Neural progenitor cell (in vitro differentiated cells): ENCODE data around the gene EIF2B5. TPM values are rescaled to one million over a fixed set of nuclear protein-coding genes. Genes with fewer than 3 reads are reported as not detected.

Experiments
- DNase-seq: peaks from one replicate; pipeline ENCODE4 v3.0.0-alpha.2; 2016; ENCODE audit warnings: low spot score
- H2AFZ ChIP-seq: fragments of 200-600 bp; sonication (generic); replicated peaks from 2 replicates; pipeline ENCODE4 v1.6.1; 2016; ENCODE audit warnings: antibody characterized with exemption
- H3F3A ChIP-seq: fragments of 200-600 bp; sonication (generic); 2 replicates; pipeline ENCODE4 v1.6.1; 2016; ENCODE audit warnings: antibody characterized with exemption, low read depth
- H3K27ac ChIP-seq: fragments of 200-600 bp; sonication (generic); 2 replicates; pipeline ENCODE4 v1.5.1; 2016; ENCODE audit warnings: mild to moderate bottlenecking
- H3K27me3 ChIP-seq: fragments of 200-600 bp; sonication (generic); 2 replicates; pipeline ENCODE4 v1.6.1; 2016; ENCODE audit warnings: mild to moderate bottlenecking, moderate library complexity
- H3K36me3 ChIP-seq: fragments of 200-600 bp; sonication (generic); 2 replicates; pipeline ENCODE4 v1.5.1; 2016
- H3K4me1 ChIP-seq: fragments of 200-600 bp; sonication (generic); 2 replicates; pipeline ENCODE4 v1.6.1; 2016; ENCODE audit warnings: mixed run types
- H3K4me2 ChIP-seq: fragments of 200-600 bp; sonication (generic); 2 replicates; pipeline ENCODE4 v1.6.1; 2016
- H3K4me3 ChIP-seq: fragments of 200-600 bp; sonication (generic); 2 replicates; pipeline ENCODE4 v1.5.1; 2016
- H3K79me2 ChIP-seq: fragments of 200-600 bp; sonication (generic); 2 replicates; pipeline ENCODE4 v1.6.1; 2016; ENCODE audit warnings: low read depth
- H3K9ac ChIP-seq: fragments of 200-600 bp; sonication (generic); 2 replicates; pipeline ENCODE4 v1.6.1; 2016
- H3K9me3 ChIP-seq: fragments of 200-600 bp; sonication (generic); 2 replicates; pipeline ENCODE4 v1.5.1; 2016; ENCODE audit warnings: low read depth
- H4K20me1 ChIP-seq: fragments of 200-600 bp; sonication (generic); 2 replicates; pipeline ENCODE4 v1.6.1; 2016; ENCODE audit warnings: low read depth
- H3K27ac Mint-ChIP-seq: 3 replicates; pipeline ENCODE4 v1.8.0; 2021; ENCODE audit warnings: mixed read lengths
- H3K27me3 Mint-ChIP-seq: 2 replicates; pipeline ENCODE4 v1.8.0; 2022; ENCODE audit warnings: low read depth, mild to moderate bottlenecking, inconsistent platforms, moderate library complexity, mixed read lengths; ENCODE audit not compliant: insufficient read depth
- H3K36me3 Mint-ChIP-seq: 3 replicates; pipeline ENCODE4 v1.8.0; 2021; ENCODE audit warnings: mixed read lengths
- H3K4me1 Mint-ChIP-seq: 3 replicates; pipeline ENCODE4 v1.8.0; 2021; ENCODE audit warnings: mixed read lengths
- H3K4me3 Mint-ChIP-seq: 3 replicates; pipeline ENCODE4 v1.8.0; 2021; ENCODE audit warnings: mild to moderate bottlenecking, moderate library complexity, mixed read lengths
- H3K9me3 Mint-ChIP-seq: 3 replicates; pipeline ENCODE4 v1.8.0; 2020; ENCODE audit warnings: mixed read lengths
- EZH2 ChIP-seq: fragments of 200-600 bp; sonication (generic); IDR thresholded peaks from 2 replicates; pipeline ENCODE4 v1.6.1; 2017; ENCODE audit warnings: antibody characterized with exemption, mild to moderate bottlenecking, moderate library complexity
- EZH2phosphoT487 ChIP-seq: fragments of 200-600 bp; sonication (generic); IDR thresholded peaks from 2 replicates; pipeline ENCODE4 v1.6.1; 2017; ENCODE audit warnings: antibody characterized with exemption
- total RNA-seq: library from RNA; depleted of rRNA; stranded (reverse); fragments of >200 nt; gene quantifications from 2 replicates; pipeline ENCODE4 v1.2.3, GENCODE V29; 2015; ENCODE audit warnings: low replicate concordance
- TF ChIP-seq, protein P1 (sequence below): fragments of 200-600 bp; sonication (generic); IDR thresholded peaks from 2 replicates; pipeline ENCODE4 v1.5.1; 2017; ENCODE audit warnings: antibody characterized with exemption, mild to moderate bottlenecking

Gene EIF2B5
- 36.4 and 69.1 TPM in 2 replicates for total RNA-seq

DNA sequence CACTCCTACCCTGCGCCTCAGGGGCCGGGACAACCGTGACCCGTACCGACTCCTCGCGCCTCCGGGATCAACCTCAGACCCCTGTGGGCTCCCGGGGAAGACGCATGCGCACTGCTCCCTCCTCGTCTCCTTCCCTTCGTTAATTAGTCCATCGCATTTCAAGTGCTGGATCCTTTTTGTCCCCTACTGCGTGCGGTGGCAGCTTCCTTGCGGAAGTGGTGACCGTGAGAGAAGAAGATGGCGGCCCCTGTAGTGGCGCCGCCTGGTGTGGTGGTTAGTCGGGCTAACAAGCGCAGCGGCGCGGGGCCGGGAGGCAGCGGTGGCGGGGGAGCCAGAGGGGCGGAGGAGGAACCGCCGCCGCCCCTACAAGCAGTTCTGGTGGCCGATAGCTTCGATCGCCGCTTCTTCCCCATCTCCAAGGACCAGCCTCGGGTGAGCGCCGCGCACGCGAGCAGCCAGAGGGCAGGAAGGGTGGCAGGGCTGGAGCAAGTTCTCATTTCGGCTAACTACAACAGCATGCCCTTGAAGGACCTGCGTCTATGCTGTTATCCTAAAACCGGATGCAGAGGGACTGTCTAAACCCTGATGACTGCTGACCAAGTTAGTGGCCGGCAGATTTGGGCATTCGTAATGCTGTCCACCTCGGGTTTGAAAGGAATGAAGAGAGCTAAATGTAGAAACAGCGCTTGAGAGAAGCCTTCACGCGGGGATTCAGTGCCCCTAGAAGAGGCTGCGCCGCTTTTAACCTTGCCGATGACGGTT lies at the start of gene EIF2B5:
Gene EIF2B5, plus strand, starts transcription at position 210 of the 762 bp plus-strand sequence. Its CDS starts 28 bp downstream, at position 238.
- TF ChIP-seq EZH2 (peak; percentile 33), EZH2phosphoT487 (no peak)
- TF ChIP-seq, protein P1, sequence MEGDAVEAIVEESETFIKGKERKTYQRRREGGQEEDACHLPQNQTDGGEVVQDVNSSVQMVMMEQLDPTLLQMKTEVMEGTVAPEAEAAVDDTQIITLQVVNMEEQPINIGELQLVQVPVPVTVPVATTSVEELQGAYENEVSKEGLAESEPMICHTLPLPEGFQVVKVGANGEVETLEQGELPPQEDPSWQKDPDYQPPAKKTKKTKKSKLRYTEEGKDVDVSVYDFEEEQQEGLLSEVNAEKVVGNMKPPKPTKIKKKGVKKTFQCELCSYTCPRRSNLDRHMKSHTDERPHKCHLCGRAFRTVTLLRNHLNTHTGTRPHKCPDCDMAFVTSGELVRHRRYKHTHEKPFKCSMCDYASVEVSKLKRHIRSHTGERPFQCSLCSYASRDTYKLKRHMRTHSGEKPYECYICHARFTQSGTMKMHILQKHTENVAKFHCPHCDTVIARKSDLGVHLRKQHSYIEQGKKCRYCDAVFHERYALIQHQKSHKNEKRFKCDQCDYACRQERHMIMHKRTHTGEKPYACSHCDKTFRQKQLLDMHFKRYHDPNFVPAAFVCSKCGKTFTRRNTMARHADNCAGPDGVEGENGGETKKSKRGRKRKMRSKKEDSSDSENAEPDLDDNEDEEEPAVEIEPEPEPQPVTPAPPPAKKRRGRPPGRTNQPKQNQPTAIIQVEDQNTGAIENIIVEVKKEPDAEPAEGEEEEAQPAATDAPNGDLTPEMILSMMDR, result peak; percentile 53
- peaks cover 22% of the 10 kb centered on the region for H3K4me1 Mint-ChIP-seq
- H3K9me3 Mint-ChIP-seq, result no peaks in the 10 kb centered on the region
- H3K36me3 Mint-ChIP-seq, result peaks cover 2% of the 10 kb centered on the region
- Histone ChIP-seq H3K4me3 (peak within 1 kb of the TSS; percentile 85), H3K9ac (peak within 1 kb of the TSS; percentile 62), H3K9me3 (no peaks in the 10 kb centered on the region), H2AFZ (peak within 1 kb of the TSS; percentile 77), H3K79me2 (peaks cover 38% of the 10 kb centered on the region), H3K36me3 (no peaks in the 10 kb centered on the region), H3K27me3 (peaks cover 10% of the 10 kb centered on the region), H3K27ac (no peak within 1 kb of the TSS), H3K4me1 (peaks cover 6% of the 10 kb centered on the region), H3K4me2 (peak within 1 kb of the TSS; percentile 97), H3F3A (peaks cover 20% of the 10 kb centered on the region), H4K20me1 (no peaks in the 10 kb centered on the region)
- H3K4me3 Mint-ChIP-seq, result peak within 1 kb of the TSS; percentile 99
- DNase-seq, result peak; percentile 94
- H3K27ac Mint-ChIP-seq, result peak within 1 kb of the TSS; percentile 93
- H3K27me3 Mint-ChIP-seq, result peaks cover 2% of the 10 kb centered on the region

DNA sequence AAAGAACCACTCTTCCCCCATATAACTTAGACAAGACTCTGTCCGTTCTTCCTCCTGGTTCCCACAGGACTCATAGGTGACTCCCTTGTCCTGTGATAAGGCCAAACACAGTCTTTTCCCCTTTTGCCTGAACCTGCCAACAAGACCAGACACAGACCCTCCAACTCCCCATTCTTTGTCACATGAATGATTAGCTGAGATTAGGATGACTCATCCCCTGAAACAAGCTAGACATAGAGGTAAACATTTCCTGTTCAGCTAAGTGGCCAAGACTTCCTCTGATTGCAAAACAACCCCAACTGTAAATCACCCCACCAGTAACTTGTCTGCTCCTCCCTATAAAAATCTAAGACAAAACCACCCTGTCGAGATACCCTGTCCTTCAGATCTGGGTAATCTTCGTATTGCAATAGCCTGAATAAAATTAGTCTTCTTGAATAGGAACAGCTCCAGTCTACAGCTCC lies 49.7 kb upstream of the EIF2B5 start:
- H3K27me3 ChIP-seq, result no peaks in the 10 kb centered on the region
- H2AFZ ChIP-seq, result no peak overlapping the region
- no peaks in the 10 kb centered on the region for H3K79me2 ChIP-seq
- TF ChIP-seq EZH2phosphoT487 (no peak), EZH2 (no peak)
- TF ChIP-seq, protein P1, result no peak
- no peak overlapping the region for H3K4me2 ChIP-seq
- H3K27ac ChIP-seq, result no peak overlapping the region
- DNase-seq, result no peak
- H3K36me3 ChIP-seq, result no peaks in the 10 kb centered on the region
- H3K9me3 ChIP-seq, result no peaks in the 10 kb centered on the region
- H4K20me1 ChIP-seq, result no peaks in the 10 kb centered on the region
- Mint-ChIP-seq H3K4me1 (no peaks in the 10 kb centered on the region), H3K36me3 (no peaks in the 10 kb centered on the region), H3K9me3 (no peaks in the 10 kb centered on the region), H3K27ac (no peak overlapping the region), H3K4me3 (no peak overlapping the region), H3K27me3 (peaks cover 4% of the 10 kb centered on the region)
- H3F3A ChIP-seq, result no peaks in the 10 kb centered on the region
- H3K4me1 ChIP-seq, result no peaks in the 10 kb centered on the region
- no peak overlapping the region for H3K4me3 ChIP-seq
- H3K9ac ChIP-seq, result no peak overlapping the region

DNA sequence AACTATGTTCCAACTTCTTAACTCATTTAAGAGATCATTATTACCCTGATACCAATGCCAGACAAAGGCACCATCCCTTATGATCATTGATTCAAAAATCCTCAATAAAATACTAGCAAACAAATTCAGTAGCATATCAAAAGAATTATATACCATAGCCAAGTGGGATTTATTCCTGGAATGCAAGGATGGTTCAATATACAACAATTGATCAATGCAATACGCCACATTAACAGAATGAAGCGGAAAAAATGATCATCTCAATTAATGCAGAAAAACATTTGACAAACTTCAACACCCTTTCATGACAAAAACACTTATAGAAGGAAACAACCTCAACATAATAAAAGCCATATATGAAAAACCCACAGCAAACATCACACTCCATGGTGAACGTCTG lies 43.0 kb upstream of the EIF2B5 start:
- no peaks in the 10 kb centered on the region for H3K4me1 Mint-ChIP-seq
- Histone ChIP-seq H3K4me2 (no peak overlapping the region), H3K9me3 (peaks cover 5% of the 10 kb centered on the region), H3F3A (no peaks in the 10 kb centered on the region), H3K9ac (no peak overlapping the region), H3K79me2 (no peaks in the 10 kb centered on the region), H4K20me1 (no peaks in the 10 kb centered on the region), H3K4me3 (no peak overlapping the region), H3K36me3 (no peaks in the 10 kb centered on the region), H2AFZ (no peak overlapping the region), H3K4me1 (no peaks in the 10 kb centered on the region), H3K27me3 (no peaks in the 10 kb centered on the region), H3K27ac (no peak overlapping the region)
- TF ChIP-seq EZH2phosphoT487 (no peak), EZH2 (no peak)
- TF ChIP-seq, protein P1, result no peak
- no peak overlapping the region for H3K4me3 Mint-ChIP-seq
- H3K27me3 Mint-ChIP-seq, result peaks cover 4% of the 10 kb centered on the region
- no peak for DNase-seq
- H3K27ac Mint-ChIP-seq, result no peak overlapping the region
- no peaks in the 10 kb centered on the region for H3K36me3 Mint-ChIP-seq
- H3K9me3 Mint-ChIP-seq, result peaks cover 15% of the 10 kb centered on the region
